AG10803 (cell line): Measurements from ENCODE around the gene TM9SF4.
A peak's percentile ranks its signal among the peaks of the same experiment; 100 is the strongest.

Experiments
- DNase-seq: peaks from one replicate; pipeline ENCODE4 v3.0.0; 2010; ENCODE audit warnings: low read depth
- H3K4me3 ChIP-seq: 2 replicates; pipeline ENCODE4 v1.5.1; 2011; ENCODE audit warnings: mild to moderate bottlenecking, low read length, control low read depth
- CTCF ChIP-seq: conservative IDR thresholded peaks from 2 replicates; pipeline ENCODE4 v1.5.1; 2011; ENCODE audit warnings: mild to moderate bottlenecking, low read length, control low read depth, inconsistent platforms

Gene TM9SF4

GRCh38 chr20:32207626-32208498 lies 98.3 kb downstream of the TM9SF4 start, which contains the start of the genes PLAGL2 and POFUT1:
Gene PLAGL2, minus strand, starts transcription at chr20:32207743. Its CDS starts 5,565 bp downstream, at chr20:32202178.
Gene POFUT1, plus strand, starts transcription at chr20:32207880. Its CDS starts 62 bp downstream, at chr20:32207942.
- peak; percentile 8 for TF ChIP-seq CTCF
- H3K4me3 ChIP-seq = peak within 1 kb of the TSS; percentile 100
- peak; percentile 86 for DNase-seq

GRCh38 chr20:32208499-32209154 lies 99.1 kb downstream of the TM9SF4 start:
- peak overlapping the region; percentile 100 for H3K4me3 ChIP-seq
- TF ChIP-seq CTCF = no peak
- no peak for DNase-seq

- TF ChIP-seq CTCF = no peak
- H3K4me3 ChIP-seq = no peak overlapping the region
- DNase-seq = no peak
Observed at GRCh38 chr20:32209850-32210605, 100.5 kb downstream of the TM9SF4 start.

- no peak overlapping the region for H3K4me3 ChIP-seq
- DNase-seq = no peak
- no peak for TF ChIP-seq CTCF
Observed at GRCh38 chr20:32213870-32214269, 104.4 kb downstream of the TM9SF4 start.

GRCh38 chr20:32215147-32215546 lies 105.6 kb downstream of the TM9SF4 start:
- TF ChIP-seq CTCF = no peak
- no peak for DNase-seq
- H3K4me3 ChIP-seq = no peak overlapping the region

GRCh38 chr20:32215729-32216128 lies 106.2 kb downstream of the TM9SF4 start:
- DNase-seq = no peak
- no peak for TF ChIP-seq CTCF
- H3K4me3 ChIP-seq = no peak overlapping the region
